Measurements from ENCODE around the gene ADAMTS16.

DNA sequence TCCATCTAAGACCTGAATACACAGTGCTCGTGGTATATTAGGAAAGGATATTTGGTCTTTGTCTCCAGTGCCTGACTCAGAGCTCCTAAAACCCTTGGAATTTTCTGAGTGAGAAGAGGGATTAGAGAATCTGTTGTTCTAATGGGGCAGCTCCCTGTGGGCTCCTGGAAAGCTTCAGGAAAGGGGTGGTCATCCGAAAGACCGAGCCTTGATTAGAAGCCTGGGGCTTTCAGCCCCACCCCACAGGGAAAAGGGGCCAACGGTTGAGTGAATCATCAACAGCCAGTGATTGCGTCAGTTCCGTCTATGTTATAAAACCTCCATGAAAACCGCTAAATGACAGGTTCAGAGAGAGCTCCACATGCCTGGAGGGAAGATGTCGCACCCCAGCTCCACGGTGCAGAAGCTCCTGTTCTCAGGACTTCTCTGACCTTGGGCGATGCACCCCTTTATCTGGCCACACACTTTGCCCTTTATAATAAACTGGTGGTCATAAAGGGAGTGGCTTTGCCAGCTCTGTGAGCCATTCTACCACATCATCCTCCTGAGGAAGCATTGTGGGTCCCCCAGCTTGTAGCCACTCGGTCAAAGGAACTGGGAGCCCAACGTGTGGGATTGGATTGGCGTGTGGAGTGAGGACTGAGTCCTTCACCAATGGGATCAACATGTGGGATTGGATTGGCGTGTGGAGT is 211.3 kb downstream of the ADAMTS16 start:
- TF ChIP-seq GATA2 (IDR thresholded peaks at IDR 0.05; ENCODE audit: low read depth, low read length) (no peak), GATA3 (IDR thresholded peaks at IDR 0.05; ENCODE audit: low read depth, low read length) (no peak)

Data from SH-SY5Y (cell line).